Fibroblast of skin of right quadriceps (primary cell): ENCODE measurements around the gene KRABD2.
"Not testable (repeated sequence)": the region's sequence is repeated elsewhere in the genome, so short reads cannot be mapped to it uniquely, and the experiment has no call there.

ENCODE experiments used
- DNase-seq: peaks from one replicate; pipeline ENCODE4 v3.0.0-alpha.2; 2013

KRABD2 gene

GRCh38 chr17:8376271-8377067 is at the start of gene KRABD2:
Gene KRABD2 (minus strand): TSS chr17:8376704.
- peak; percentile 81 for DNase-seq

GRCh38 chr17:8421571-8421970 is 45.1 kb upstream of the KRABD2 start:
- DNase-seq: peak; percentile 8

- peak; percentile 11 for DNase-seq
Measured at GRCh38 chr17:8420041-8420934, 43.8 kb upstream of the KRABD2 start.

GRCh38 chr17:8419305-8419704 is 42.8 kb upstream of the KRABD2 start:
- no peak for DNase-seq

GRCh38 chr17:8418471-8418870 is 42.0 kb upstream of the KRABD2 start:
- no peak for DNase-seq

GRCh38 chr17:8417806-8418205 is 41.3 kb upstream of the KRABD2 start:
- no peak for DNase-seq

- no peak for DNase-seq
Measured at GRCh38 chr17:8413938-8414337, 37.4 kb upstream of the KRABD2 start.

- no peak for DNase-seq
Measured at GRCh38 chr17:8413328-8413727, 36.8 kb upstream of the KRABD2 start.

- no peak for DNase-seq
Measured at GRCh38 chr17:8412089-8412488, 35.6 kb upstream of the KRABD2 start.

- no peak for DNase-seq
Measured at GRCh38 chr17:8410883-8411238, 34.4 kb upstream of the KRABD2 start.

- peak; percentile 79 for DNase-seq
Measured at GRCh38 chr17:8409966-8410882, 33.7 kb upstream of the KRABD2 start.

- no peak for DNase-seq
Measured at GRCh38 chr17:8408371-8408770, 31.9 kb upstream of the KRABD2 start.

- no peak for DNase-seq
Measured at GRCh38 chr17:8406174-8406573, 29.7 kb upstream of the KRABD2 start.

GRCh38 chr17:8405499-8406016 is 29.1 kb upstream of the KRABD2 start:
- DNase-seq: no peak

GRCh38 chr17:8402921-8403536 is 26.5 kb upstream of the KRABD2 start:
- no peak for DNase-seq

GRCh38 chr17:8401107-8401506 is 24.6 kb upstream of the KRABD2 start:
- no peak for DNase-seq

GRCh38 chr17:8398980-8399379 is 22.5 kb upstream of the KRABD2 start:
- no peak for DNase-seq

- DNase-seq: no peak
Measured at GRCh38 chr17:8397636-8398035, 21.1 kb upstream of the KRABD2 start, which contains the start of gene RNF222. Gene RNF222 (minus strand): TSS chr17:8397827. CDS start chr17:8393461, 4,366 bp downstream.

- not testable (repeated sequence) for DNase-seq
Measured at GRCh38 chr17:8394497-8394896, 18.0 kb upstream of the KRABD2 start.

GRCh38 chr17:8393470-8394231 is 17.1 kb upstream of the KRABD2 start:
- DNase-seq: no peak
